NT2/D1 (cell line): ENCODE measurements around the gene SIK2.

Experiments
- DNase-seq: peaks from one replicate; pipeline ENCODE4 v3.0.0-alpha.2; 2011; ENCODE audit warnings: low read depth, low spot score
- H3K27me3 ChIP-seq: 2 replicates; pipeline ENCODE4 v1.6.0; 2011; ENCODE audit warnings: mild to moderate bottlenecking; ENCODE audit not compliant: insufficient read length, insufficient read depth
- H3K36me3 ChIP-seq: 2 replicates; pipeline ENCODE4 v1.6.1; 2011; ENCODE audit warnings: mild to moderate bottlenecking, low read length, mixed read lengths; ENCODE audit not compliant: insufficient read depth, insufficient read length
- H3K4me1 ChIP-seq: 2 replicates; pipeline ENCODE4 v1.5.1; 2011; ENCODE audit not compliant: insufficient read depth, insufficient read length
- H3K4me3 ChIP-seq: 2 replicates; pipeline ENCODE4 v1.5.1; 2011; ENCODE audit warnings: low read depth; ENCODE audit not compliant: insufficient read length
- H3K9ac ChIP-seq: 2 replicates; pipeline ENCODE4 v1.6.0; 2011; ENCODE audit warnings: low read depth; ENCODE audit not compliant: insufficient read length
- H3K9me3 ChIP-seq: 2 replicates; pipeline ENCODE4 v1.5.1; 2011; ENCODE audit warnings: mild to moderate bottlenecking, low read length; ENCODE audit not compliant: insufficient read depth
- SUZ12 ChIP-seq: IDR thresholded peaks from 2 replicates; pipeline ENCODE4 v1.6.1; 2011; ENCODE audit not compliant: insufficient read length, insufficient read depth; ENCODE audit errors: extremely low read depth
- YY1 ChIP-seq: IDR thresholded peaks from 2 replicates; pipeline ENCODE4 v1.6.1; 2011; ENCODE audit not compliant: insufficient read length, insufficient read depth
- ZNF274 ChIP-seq: IDR thresholded peaks from 2 replicates; pipeline ENCODE4 v1.6.1; 2011; ENCODE audit warnings: mild to moderate bottlenecking, low read depth, low read length

The SIK2 gene

DNA sequence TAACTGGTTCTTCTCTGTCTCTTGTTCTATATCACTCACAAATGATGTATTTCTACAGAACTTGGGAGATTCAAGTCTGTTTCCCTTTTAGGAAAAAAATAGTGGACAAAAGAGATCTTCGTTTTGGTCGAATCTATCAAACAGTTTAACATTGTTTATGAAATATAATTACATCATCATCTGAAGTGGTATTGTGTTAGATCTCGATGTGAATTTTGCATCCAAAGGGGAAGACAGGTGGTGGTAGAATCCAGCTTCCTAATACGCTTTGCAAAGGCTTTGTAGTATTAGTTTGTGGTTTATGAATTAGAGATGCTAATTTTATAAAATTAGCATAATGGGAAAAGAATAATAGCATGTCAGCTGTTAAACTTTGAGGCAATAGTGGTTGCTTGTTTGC lies 3.4 kb downstream of the SIK2 start:
- TF ChIP-seq SUZ12: no peak
- no peak for TF ChIP-seq YY1
- TF ChIP-seq ZNF274: no peak
- Histone ChIP-seq H3K4me3 (no peak overlapping the region), H3K4me1 (no peaks in the 10 kb centered on the region), H3K9ac (no peak overlapping the region), H3K36me3 (no peaks in the 10 kb centered on the region), H3K9me3 (no peaks in the 10 kb centered on the region), H3K27me3 (peaks cover 5% of the 10 kb centered on the region)
- DNase-seq: no peak

DNA sequence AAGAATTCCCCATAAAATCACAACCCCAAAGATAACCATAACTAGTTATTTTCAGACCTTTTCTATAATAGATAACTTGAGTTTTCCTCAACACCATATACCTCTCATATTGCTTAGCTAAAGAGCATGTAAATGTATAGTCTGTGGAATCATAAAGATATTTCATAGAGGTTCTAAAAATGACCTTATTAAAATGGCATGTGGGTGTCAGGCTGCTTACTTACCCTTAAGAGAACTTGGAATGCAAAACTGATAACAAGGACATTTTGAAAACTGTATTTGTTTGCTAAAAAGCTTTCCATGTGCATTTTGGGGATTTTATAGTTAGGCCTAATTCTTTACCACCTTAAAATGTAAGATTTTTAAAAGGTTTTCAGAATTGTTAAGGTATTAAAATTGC lies 4.7 kb downstream of the SIK2 start:
- no peak for TF ChIP-seq SUZ12
- no peak for TF ChIP-seq YY1
- no peak for TF ChIP-seq ZNF274
- H3K36me3 ChIP-seq: no peaks in the 10 kb centered on the region
- DNase-seq: no peak
- H3K9ac ChIP-seq: no peak overlapping the region
- no peaks in the 10 kb centered on the region for H3K27me3 ChIP-seq
- no peak overlapping the region for H3K4me3 ChIP-seq
- H3K9me3 ChIP-seq: no peaks in the 10 kb centered on the region
- H3K4me1 ChIP-seq: no peaks in the 10 kb centered on the region

DNA sequence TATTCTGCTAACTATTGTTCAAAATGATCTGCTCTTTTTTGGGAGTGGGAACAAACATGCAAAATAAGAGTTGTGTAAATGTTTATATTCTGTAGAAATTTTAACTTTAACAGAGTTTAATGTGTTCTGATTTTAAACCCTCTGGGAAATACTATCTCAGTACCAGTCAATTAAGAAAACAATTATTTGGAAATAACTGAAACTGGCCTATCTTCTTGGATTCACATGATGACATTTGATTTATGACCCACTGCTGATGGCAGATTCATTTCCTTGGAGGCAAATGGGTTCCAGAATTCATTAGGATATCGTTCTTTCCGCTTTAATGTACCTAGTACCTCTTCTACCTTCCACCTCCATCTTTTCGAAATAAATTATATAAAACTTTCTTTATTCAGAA lies 5.5 kb downstream of the SIK2 start:
- Histone ChIP-seq H3K27me3 (no peaks in the 10 kb centered on the region), H3K4me1 (no peaks in the 10 kb centered on the region), H3K4me3 (no peak overlapping the region), H3K9ac (no peak overlapping the region), H3K36me3 (no peaks in the 10 kb centered on the region), H3K9me3 (no peaks in the 10 kb centered on the region)
- no peak for DNase-seq
- no peak for TF ChIP-seq YY1
- TF ChIP-seq SUZ12: no peak
- no peak for TF ChIP-seq ZNF274

DNA sequence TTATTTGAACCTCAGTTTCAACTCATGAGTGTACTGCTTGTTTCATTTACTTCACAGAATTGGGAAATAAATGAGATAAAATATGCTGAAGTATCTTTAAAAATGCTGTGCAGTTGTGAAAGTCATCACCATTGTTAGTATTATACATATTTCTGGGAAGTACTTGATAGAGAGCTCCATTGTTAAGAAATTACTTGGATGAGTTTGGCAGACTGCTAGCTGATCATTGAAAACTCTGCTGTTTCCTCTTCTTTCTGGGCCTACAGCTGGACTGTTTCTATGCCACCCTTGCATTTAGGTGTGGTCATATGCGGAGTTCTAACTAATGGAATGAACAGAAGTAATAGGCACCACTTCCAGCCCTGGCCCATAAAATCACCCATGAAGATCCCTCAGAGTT lies 10.0 kb downstream of the SIK2 start:
- no peaks in the 10 kb centered on the region for H3K9me3 ChIP-seq
- H3K4me3 ChIP-seq: no peak overlapping the region
- TF ChIP-seq SUZ12 (no peak), ZNF274 (no peak), YY1 (no peak)
- H3K27me3 ChIP-seq: no peaks in the 10 kb centered on the region
- H3K9ac ChIP-seq: no peak overlapping the region
- H3K36me3 ChIP-seq: peaks cover 7% of the 10 kb centered on the region
- H3K4me1 ChIP-seq: no peaks in the 10 kb centered on the region
- no peak for DNase-seq

DNA sequence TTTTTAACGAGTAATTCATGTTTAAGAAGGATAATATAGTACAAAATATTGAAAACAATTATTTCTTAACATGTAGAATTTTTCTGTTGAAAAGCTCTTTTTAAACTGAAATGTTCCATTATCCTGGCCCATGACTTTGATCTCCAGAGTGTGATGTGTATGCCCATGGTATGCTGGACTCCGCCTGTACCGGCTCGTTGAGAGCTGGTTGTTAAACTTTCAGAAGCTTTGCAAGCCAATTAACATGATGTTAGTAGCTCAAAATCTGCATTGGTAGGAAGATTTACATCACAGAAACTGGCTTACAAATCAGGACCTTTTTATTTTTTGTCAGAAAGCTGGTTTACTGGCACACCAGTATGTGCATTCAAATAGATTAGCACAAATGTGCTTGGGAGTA lies 15.0 kb downstream of the SIK2 start:
- no peaks in the 10 kb centered on the region for H3K27me3 ChIP-seq
- H3K9me3 ChIP-seq: no peaks in the 10 kb centered on the region
- peaks cover 25% of the 10 kb centered on the region for H3K36me3 ChIP-seq
- no peaks in the 10 kb centered on the region for H3K4me1 ChIP-seq
- H3K4me3 ChIP-seq: no peak overlapping the region
- no peak for TF ChIP-seq YY1
- no peak for TF ChIP-seq SUZ12
- TF ChIP-seq ZNF274: no peak
- H3K9ac ChIP-seq: no peak overlapping the region
- DNase-seq: no peak

DNA sequence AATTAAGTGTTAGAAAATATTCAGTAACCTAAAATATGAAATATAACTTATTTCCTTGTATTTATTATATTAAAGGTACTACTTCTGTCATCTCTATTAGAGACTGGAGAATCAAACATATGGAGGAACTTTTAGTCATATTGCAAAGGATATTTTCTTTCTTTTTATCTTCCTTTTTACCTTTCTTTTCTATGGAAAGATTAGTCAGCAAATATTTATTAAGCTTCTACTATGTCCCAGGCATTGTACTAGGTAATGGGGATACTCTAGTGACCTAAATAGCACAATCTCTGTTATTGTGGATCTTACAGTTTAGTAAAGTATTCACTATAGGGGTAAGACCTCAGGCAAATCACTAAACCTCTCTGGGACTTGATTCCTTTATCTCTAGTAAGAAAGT lies 18.3 kb downstream of the SIK2 start:
- peaks cover 35% of the 10 kb centered on the region for H3K36me3 ChIP-seq
- no peaks in the 10 kb centered on the region for H3K4me1 ChIP-seq
- H3K9me3 ChIP-seq: no peaks in the 10 kb centered on the region
- H3K27me3 ChIP-seq: no peaks in the 10 kb centered on the region
- no peak overlapping the region for H3K4me3 ChIP-seq
- DNase-seq: no peak
- no peak overlapping the region for H3K9ac ChIP-seq
- TF ChIP-seq YY1: no peak
- TF ChIP-seq ZNF274: no peak
- no peak for TF ChIP-seq SUZ12

DNA sequence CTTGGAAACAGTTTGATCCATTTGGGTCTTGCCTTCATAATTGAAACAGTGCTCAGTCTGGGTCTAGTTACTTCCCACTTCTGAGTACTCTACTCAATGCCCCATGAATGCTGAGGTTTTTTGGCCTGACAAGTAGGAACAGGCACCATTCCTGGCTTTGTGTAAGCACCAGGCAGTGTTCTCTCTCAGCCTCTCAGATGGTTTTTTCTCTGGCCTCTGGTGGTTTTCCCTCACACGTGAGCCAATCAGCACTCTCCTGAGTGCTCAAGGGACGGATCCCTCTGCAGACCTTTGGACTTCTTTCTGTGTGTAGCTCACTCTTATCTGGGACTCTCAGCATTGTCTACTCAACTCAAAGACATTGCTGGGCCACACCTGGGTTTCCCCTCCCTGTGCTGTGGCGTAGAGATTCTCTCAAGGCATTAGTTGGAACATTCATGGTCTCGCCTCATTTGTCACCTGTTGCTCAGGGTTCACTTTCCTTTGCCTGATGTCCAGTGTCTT lies 21.3 kb downstream of the SIK2 start:
- Histone ChIP-seq H3K9ac (no peak overlapping the region), H3K4me3 (no peak overlapping the region), H3K4me1 (no peaks in the 10 kb centered on the region), H3K36me3 (peaks cover 23% of the 10 kb centered on the region), H3K9me3 (no peaks in the 10 kb centered on the region), H3K27me3 (no peaks in the 10 kb centered on the region)
- TF ChIP-seq ZNF274: no peak
- DNase-seq: no peak

DNA sequence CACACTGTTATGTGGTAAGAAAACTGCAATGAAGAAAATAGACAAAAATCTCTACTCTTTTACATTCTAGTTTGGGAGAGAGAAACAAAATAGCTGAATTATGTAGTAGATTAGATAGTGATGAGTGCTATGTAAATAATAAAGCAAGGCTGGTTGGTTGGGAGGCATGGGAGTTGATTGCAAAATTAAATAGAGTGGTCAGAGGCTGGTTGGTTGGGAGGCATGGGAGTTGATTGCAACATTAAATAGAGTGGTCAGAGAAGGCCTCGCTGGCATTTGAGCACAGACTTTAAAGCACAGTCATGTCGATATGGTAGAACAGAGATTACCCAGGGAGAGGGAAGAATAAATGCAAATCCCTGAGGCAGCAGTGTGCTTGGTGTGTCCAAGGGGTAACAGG lies 22.4 kb downstream of the SIK2 start:
- TF ChIP-seq SUZ12: no peak
- TF ChIP-seq YY1: no peak
- no peak for TF ChIP-seq ZNF274
- H3K4me3 ChIP-seq: no peak overlapping the region
- H3K9ac ChIP-seq: no peak overlapping the region
- H3K36me3 ChIP-seq: peaks cover 19% of the 10 kb centered on the region
- H3K27me3 ChIP-seq: no peaks in the 10 kb centered on the region
- no peaks in the 10 kb centered on the region for H3K9me3 ChIP-seq
- H3K4me1 ChIP-seq: no peaks in the 10 kb centered on the region
- DNase-seq: no peak
